Measurements from ENCODE around the gene AGBL4. TPM values are rescaled to one million over a fixed set of nuclear protein-coding genes. Genes with fewer than 3 reads are reported as not detected.

The AGBL4 gene
- total and polyA plus RNA-seq, 7 donors = 0.09 to 0.36 (median 0.16) TPM; not detected in 4

DNA sequence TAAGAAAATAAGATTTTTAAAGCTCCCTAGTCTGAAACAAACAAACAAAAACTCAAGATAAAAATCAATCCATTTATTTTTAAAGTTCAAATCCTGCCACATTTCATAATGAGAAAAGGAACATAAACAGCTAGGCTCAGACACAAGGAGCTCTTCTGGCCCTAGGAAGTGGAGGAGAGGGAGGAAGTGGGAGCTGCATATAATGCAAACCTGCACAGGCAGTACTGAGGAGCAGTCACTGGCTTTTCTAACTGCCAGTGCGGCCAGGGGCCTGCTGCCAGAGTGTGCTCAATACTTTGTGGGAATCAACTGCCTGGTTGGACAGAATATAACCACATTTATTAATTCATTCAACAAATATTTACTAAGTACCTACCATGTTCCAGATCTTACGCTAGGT, 1411.9 kb downstream of the AGBL4 start:
- intact Hi-C loops (cut with DNase I) = no loop called here
- no peak for DNase-seq
- no peak overlapping the region for H3K4me3 ChIP-seq
- 80 to 86% methylated on average over 2 of the region's 2 CpGs for WGBS, 2 donors
- H3K9me3 ChIP-seq = no peaks in the 10 kb centered on the region
- no peaks in the 10 kb centered on the region for H3K36me3 ChIP-seq
- TF ChIP-seq POLR2A (IDR thresholded peaks at IDR 0.05) (no peak), POLR2AphosphoS5 (IDR thresholded peaks at IDR 0.05) (no peak), EP300 (IDR thresholded peaks at IDR 0.05) (no peak)
- TF ChIP-seq, protein P1, sequence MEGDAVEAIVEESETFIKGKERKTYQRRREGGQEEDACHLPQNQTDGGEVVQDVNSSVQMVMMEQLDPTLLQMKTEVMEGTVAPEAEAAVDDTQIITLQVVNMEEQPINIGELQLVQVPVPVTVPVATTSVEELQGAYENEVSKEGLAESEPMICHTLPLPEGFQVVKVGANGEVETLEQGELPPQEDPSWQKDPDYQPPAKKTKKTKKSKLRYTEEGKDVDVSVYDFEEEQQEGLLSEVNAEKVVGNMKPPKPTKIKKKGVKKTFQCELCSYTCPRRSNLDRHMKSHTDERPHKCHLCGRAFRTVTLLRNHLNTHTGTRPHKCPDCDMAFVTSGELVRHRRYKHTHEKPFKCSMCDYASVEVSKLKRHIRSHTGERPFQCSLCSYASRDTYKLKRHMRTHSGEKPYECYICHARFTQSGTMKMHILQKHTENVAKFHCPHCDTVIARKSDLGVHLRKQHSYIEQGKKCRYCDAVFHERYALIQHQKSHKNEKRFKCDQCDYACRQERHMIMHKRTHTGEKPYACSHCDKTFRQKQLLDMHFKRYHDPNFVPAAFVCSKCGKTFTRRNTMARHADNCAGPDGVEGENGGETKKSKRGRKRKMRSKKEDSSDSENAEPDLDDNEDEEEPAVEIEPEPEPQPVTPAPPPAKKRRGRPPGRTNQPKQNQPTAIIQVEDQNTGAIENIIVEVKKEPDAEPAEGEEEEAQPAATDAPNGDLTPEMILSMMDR (IDR thresholded peaks at IDR 0.05) = no peak
- H3K27ac ChIP-seq = peak overlapping the region in 3 of 4 donors; percentile 51 to 57 (median 55)
- H3K27me3 ChIP-seq = no peaks in the 10 kb centered on the region
- peaks cover 0 to 30% (median 23%) of the 10 kb centered on the region in 4 donors for H3K4me1 ChIP-seq

DNA sequence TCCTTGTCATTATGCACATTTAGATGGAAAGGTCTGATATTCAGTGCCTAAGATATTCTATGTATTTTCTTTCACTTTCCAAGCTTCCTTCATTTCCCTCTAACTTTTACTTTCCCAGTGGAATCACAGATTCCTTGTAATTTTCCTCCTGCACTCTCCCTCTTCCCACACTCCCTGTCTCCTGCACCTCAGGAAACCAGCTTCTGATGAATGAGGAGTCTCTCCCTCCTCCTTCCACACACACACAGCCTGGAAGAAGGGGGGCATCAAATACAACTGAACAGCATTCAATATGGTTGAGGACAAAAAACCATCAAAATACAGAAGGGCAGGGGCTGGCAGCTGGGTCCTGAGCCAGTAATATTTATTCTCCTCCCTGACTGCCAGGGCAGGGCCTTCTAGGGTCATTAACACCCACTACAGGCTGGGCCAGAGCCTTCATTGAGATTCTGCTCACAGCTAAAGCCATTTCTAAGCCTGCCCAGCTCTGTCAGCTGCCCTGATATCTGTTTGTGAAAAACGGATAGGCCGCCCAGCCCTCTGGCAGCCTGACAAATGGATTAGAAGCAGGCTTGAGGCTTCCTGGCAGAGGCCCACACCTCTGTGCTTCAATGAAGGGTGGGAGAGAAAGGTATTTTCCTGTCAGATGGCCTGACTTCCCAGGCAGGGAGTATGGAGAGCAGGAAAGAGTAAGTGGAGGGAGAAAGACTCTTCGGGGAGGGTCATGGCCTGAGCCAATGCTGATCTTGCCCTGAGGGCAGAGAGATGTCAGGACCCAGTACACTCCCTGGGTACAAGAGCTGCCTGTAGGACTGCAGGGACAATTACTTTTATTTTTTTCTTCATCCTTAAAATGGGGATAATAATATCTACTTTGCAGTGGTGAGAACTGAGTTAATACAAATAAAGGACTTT, 1412.9 kb downstream of the AGBL4 start:
- Histone ChIP-seq H3K27ac (peak overlapping the region in 3 of 4 donors; percentile 51 to 57 (median 55)), H3K4me3 (no peak overlapping the region), H3K36me3 (no peaks in the 10 kb centered on the region), H3K27me3 (no peaks in the 10 kb centered on the region), H3K9me3 (no peaks in the 10 kb centered on the region), H3K4me1 (peaks cover 0 to 30% (median 23%) of the 10 kb centered on the region in 4 donors)
- peak; percentile 64 for DNase-seq
- intact Hi-C loops (cut with DNase I) = no loop called here
- 68 to 73% methylated on average over 3 of the region's 3 CpGs for WGBS, 2 donors
- TF ChIP-seq POLR2AphosphoS5 (IDR thresholded peaks at IDR 0.05) = no peak
- TF ChIP-seq EP300 (IDR thresholded peaks at IDR 0.05) = no peak
- no peak for TF ChIP-seq POLR2A (IDR thresholded peaks at IDR 0.05)
- TF ChIP-seq, protein P1 (IDR thresholded peaks at IDR 0.05) = no peak

DNA sequence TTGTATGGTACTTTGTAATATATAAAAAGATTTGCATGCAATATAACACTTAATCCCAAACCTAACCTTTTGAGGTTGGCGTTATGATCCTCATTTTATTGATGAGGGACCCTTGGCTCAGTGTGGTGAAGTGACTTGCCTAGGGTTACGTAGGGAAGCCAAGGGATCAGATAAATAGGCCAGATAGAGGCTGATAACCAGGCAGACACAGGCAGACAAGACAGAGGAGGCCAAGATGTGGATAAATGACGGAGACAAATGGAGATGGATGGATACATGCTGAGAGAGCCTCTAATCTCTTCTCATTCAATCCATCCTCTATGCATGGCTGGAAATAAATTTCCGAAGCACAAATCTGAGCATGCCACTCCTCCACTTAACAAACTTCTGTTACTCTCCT, 1414.9 kb downstream of the AGBL4 start:
- Histone ChIP-seq H3K4me3 (no peak overlapping the region), H3K27me3 (no peaks in the 10 kb centered on the region), H3K27ac (no peak overlapping the region), H3K36me3 (no peaks in the 10 kb centered on the region), H3K9me3 (no peaks in the 10 kb centered on the region), H3K4me1 (peaks cover 0 to 30% (median 23%) of the 10 kb centered on the region in 4 donors)
- 73 to 89% methylated on average over 4 of the region's 4 CpGs for WGBS, 2 donors
- no peak for DNase-seq
- TF ChIP-seq POLR2A (IDR thresholded peaks at IDR 0.05) (no peak), EP300 (IDR thresholded peaks at IDR 0.05) (no peak), POLR2AphosphoS5 (IDR thresholded peaks at IDR 0.05) (no peak)
- TF ChIP-seq, protein P1 (IDR thresholded peaks at IDR 0.05) = no peak
- intact Hi-C loops (cut with DNase I) = no loop called here

DNA sequence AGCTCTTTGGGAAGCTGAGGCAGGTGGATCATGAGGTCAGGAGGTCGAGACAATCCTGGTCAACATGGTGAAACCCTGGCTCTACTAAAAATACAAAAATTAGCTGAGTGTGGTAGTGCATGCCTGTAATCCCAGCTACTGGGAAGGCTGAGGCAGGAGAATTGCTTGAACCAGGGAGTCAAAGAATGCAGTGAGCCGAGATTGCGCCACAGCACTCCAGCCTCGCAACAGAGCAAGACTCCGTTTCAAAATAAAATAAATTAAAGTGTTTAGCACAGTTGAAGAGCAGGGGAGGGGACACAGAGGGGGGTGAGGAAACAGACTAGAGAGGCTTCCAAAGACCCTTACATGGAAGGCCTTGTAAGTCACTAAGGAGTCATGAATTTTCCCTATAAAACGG, 1420.5 kb downstream of the AGBL4 start:
- Histone ChIP-seq H3K4me3 (no peak overlapping the region), H3K27me3 (no peaks in the 10 kb centered on the region), H3K4me1 (no peaks in the 10 kb centered on the region), H3K27ac (no peak overlapping the region), H3K9me3 (no peaks in the 10 kb centered on the region), H3K36me3 (no peaks in the 10 kb centered on the region)
- intact Hi-C loops (cut with DNase I) = no loop called here
- TF ChIP-seq POLR2AphosphoS5 (IDR thresholded peaks at IDR 0.05) (no peak), POLR2A (IDR thresholded peaks at IDR 0.05) (no peak), EP300 (IDR thresholded peaks at IDR 0.05) (no peak)
- TF ChIP-seq, protein P1 (IDR thresholded peaks at IDR 0.05) = no peak
- DNase-seq = no peak
- WGBS, 2 donors = 75 to 87% methylated on average over 6 of the region's 6 CpGs
